ENCODE measurements around the gene UQCRFS1.

The UQCRFS1 gene

DNA sequence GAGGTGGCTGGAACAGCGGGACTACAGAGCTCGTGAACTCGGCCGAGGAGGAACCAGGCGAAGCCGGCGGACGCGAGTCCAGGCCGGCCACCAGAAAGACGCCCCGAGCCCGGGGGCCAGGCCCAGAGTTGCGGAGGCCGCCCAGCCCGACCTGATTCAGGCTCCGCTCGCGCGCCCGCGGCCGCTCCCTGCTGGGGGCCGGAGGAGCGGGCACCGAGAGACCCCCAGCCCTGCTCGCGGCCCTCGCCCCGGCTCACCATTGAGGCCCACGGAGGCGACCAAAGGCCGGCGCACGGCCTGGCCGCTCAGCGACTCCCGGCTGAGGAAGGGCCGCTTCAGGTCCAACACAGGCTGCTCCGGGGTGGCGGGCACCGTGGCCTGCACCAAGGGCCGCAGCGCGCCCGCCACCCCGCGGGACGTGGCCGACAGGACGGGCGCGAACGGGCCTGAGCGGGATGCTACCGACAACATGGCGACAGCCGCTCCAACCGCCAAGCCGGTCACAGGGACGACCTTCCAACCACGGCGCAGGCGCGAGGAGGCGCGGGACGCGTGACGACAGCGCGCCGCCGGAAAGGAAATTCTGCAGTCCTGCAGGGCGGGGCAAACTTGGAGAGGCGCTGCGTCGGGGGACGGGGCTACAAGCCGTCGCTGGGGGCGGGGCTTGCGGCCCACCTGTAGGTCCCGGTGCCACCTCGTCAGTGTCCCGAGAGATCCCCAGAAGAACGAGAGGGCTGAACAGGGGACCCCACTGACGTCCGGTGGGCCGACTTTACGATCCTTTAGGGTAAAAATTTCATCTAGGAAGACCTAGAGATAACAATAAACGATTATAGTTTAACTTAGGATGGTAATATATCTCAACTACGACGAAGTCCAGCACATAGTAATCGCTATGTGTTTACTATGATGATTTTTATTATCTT, at the start of gene UQCRFS1:
Gene UQCRFS1 (minus strand): TSS at position 504 of the 926 bp plus-strand sequence. CDS start 33 bp downstream, at position 471.
- H3K4me3 ChIP-seq (ENCODE audit: low read depth, low read length): peak within 1 kb of the TSS; percentile 93
- no peak for TF ChIP-seq CTCF (IDR thresholded peaks at IDR 0.05; ENCODE audit: borderline replicate concordance, insufficient read depth, low read depth, low read length)

- no peak for TF ChIP-seq CTCF (IDR thresholded peaks at IDR 0.05; ENCODE audit: borderline replicate concordance, insufficient read depth, low read depth, low read length)
- no peak overlapping the region for H3K4me3 ChIP-seq (ENCODE audit: low read depth, low read length)
These were observed 49.1 kb upstream of the UQCRFS1 start for GRCh38 chr19:29262085-29262484.

DNA sequence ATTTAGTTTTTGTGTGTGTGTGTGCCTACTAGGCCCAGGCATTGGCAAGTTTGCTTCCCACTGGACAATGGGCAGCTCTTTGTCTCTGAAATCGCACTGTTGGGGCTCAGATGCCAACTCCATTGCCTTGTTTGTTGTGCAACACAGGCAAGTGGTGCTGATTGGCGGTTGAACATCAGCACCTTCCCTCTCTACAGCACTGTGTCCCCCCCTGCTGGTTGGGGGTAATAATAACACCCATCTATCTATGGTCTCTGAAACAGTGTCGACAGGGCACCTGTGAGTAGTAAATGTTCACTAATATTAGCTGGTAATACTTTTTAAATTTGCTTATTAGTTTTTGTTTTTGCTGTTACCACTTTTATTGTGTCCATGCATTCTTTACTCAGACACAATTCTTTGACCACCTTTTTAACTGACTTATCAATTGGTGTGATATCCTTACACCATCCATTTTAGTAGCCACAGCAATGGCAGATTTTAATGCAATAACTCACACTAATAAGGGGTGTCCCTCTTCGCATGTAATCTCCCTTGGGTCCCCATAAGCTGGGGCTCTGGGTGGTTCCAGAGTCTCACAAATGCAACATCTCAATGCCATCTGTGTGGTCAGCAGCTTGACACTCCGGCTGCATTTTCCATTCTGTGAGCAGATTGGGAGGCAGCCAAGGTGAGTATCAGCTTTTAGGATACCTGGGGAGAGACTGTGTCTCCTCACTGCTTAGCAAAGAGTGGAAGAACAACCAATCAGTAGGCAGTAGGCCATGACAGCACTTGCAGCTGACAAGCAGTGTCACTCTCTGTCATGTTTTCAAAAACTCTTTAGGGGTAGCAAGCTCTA, 47.7 kb upstream of the UQCRFS1 start:
- TF ChIP-seq CTCF (IDR thresholded peaks at IDR 0.05; ENCODE audit: borderline replicate concordance, insufficient read depth, low read depth, low read length): peak; percentile 56; the same call in 1 of the 2 replicates
- no peak overlapping the region for H3K4me3 ChIP-seq (ENCODE audit: low read depth, low read length)

GRCh38 chr19:29259867-29260281, 46.9 kb upstream of the UQCRFS1 start:
- no peak overlapping the region for H3K4me3 ChIP-seq (ENCODE audit: low read depth, low read length)
- TF ChIP-seq CTCF (IDR thresholded peaks at IDR 0.05; ENCODE audit: borderline replicate concordance, insufficient read depth, low read depth, low read length): no peak

GRCh38 chr19:29259153-29259552, 46.2 kb upstream of the UQCRFS1 start:
- H3K4me3 ChIP-seq (ENCODE audit: low read depth, low read length): no peak overlapping the region
- 0 out of 2 replicates have a peak, but pooled peaks have one; percentile 21 for TF ChIP-seq CTCF (IDR thresholded peaks at IDR 0.05; ENCODE audit: borderline replicate concordance, insufficient read depth, low read depth, low read length)

- no peak overlapping the region for H3K4me3 ChIP-seq (ENCODE audit: low read depth, low read length)
- TF ChIP-seq CTCF (IDR thresholded peaks at IDR 0.05; ENCODE audit: borderline replicate concordance, insufficient read depth, low read depth, low read length): no peak
These were observed 43.6 kb upstream of the UQCRFS1 start for GRCh38 chr19:29256516-29256915.
